Fibroblast of peridontal ligament (primary cell): ENCODE results near the gene GRIK4.

ENCODE experiments used
- DNase-seq: peaks from one replicate; pipeline ENCODE4 v3.0.0-alpha.2; 2010; ENCODE audit errors: extremely low read depth

Gene GRIK4

GRCh38 chr11:120509346-120510053, 2.0 kb upstream of the GRIK4 start:
- DNase-seq: no peak

DNA sequence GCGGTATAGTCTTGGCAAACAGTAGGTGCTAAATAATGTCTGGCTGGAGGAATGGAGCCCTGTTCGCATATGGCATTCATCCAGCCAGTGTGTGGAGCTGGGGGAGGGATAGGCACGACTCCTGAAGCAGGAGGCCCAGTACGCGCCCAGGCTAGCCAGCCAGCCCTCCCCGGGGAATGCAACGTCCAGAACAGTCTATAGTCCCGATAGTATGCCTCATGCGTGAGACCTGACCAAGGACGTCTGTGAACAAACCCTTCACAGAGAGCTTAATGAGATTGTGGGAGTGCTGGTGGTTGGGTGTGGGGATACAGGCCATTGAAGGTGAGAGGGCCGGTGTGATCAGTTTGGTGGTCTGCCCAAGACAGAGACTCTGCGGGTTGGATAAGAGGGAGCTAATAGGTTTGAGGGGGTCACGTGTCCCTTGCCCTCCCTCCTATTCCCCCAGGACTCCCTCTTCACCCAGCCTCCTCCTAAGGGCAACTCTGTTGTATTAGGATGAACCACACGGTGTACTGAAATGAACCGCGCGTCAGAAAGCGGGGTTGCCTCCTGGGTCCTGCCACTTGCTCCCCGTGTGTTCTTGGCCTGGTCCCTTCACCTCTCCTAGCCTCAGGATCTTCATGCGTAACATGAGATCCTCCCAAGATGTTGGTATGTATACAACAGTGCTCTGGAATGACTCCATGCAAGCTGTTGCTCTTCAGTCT, 987 bp upstream of the GRIK4 start:
- no peak for DNase-seq

DNA sequence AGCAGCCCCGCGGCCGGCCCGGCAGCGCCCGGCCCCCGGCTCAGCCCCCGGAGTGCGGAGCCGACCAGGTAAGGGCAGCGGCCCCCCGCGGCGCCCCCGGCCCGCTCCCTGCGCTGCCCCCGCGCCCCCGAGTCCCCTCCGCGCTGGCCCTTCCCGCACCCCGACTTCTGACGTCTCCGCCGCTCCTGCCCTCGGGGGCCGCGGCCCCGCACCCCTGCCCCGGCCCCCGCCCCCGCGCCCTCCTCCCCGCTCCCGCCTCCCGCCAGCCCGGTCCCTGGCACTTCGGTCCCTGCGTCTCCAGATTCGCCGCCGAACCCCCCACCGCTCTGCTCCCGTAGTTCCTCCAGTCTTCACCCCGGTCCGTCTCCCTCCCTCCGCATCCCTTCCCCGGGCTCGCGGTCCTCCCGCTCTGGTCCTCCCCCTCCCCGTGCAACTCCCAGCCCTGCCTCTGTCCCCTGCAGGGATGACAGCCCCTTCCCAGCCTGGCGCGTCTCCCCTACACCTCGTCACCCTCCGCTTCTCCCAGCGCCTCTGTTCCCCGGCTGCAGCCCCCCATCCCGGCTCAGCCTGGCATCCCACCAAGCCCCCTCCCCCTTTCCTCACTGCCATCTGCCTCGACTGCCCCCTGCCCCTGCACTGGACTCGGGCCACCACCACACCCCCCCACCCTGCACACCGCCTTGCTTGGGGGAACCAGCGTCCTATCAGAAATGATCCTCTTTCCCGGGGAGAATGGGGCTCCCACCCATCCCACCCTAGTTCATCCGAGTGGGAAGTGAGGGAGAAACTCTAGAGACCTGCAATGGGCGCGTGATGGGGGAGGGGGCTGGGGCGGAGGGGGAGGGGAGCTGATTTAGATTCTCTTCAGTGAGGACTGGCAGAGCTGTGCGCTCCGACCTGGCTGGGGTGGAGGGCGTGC, 531 bp downstream of the GRIK4 start:
- no peak for DNase-seq

GRCh38 chr11:120512739-120513435, 1.3 kb downstream of the GRIK4 start:
- no peak for DNase-seq

DNA sequence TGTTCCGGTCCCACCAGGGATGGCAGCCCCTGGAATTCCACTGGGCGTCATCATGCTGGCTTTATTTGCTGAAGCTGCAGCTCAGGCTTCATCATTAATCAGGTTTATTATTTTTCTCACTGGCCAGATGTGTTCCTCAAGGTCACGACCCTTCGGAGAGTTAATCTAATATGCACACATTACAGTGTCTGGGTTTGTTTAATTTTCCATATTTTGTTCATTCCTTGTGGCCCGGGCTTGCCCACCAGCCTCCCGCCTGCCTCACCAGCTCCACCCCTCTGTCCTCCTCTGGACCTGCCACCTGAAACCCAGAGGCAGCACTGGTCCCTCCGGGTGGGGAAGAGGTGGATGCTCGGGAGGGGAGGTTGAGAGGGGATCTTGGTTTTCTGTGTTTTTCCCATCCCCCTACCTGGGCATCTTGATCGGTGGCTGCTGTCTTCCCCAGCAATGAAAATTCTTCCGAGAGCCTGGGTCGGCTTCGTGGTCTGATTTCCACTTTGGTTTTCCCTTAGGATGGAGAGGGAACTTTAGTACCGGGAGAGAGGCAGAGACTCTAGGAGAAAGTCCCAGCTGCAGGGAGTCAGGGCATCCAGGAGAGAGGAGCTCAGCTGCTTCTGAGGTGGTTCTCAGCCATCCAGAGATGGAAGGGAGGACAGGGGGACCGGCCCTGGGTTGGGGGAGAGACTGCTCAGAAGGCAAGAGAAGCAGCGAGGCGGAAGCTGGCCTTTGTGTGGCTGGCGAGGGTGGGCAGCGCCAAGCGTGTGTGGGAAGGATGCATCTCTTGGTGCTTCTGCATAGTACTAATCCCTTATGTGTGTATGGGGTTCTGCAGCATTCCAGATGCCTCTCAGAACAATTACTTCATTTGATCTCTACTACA, 2.1 kb downstream of the GRIK4 start:
- DNase-seq: no peak

- DNase-seq: no peak
Measured at GRCh38 chr11:120514541-120515121, 3.1 kb downstream of the GRIK4 start.

DNA sequence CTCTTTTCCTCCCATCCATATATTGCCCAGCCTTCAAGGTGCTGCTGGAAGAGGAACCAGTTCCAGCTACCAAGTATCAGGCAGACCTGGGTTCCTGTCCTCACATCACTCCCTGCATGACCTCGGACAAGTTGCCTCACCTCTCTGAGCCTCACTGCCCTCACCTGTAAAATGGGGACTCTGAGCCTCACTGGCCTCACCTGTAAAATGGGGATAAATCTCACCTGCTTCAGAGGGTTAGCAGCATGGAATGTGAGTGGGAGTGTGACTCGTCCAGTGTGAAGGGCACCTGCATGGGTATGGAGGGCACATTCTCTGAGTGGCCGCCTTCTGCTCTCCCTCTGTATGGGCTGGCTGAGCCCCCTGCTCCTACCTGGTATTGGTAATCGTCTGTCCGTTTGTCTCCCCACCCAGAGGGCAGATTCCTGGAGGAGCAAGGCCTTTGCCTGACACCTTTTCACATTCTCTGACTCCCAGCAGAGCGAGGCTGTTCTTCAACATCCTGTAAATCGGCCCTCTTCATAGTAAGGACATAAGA, 3.7 kb downstream of the GRIK4 start:
- no peak for DNase-seq

DNA sequence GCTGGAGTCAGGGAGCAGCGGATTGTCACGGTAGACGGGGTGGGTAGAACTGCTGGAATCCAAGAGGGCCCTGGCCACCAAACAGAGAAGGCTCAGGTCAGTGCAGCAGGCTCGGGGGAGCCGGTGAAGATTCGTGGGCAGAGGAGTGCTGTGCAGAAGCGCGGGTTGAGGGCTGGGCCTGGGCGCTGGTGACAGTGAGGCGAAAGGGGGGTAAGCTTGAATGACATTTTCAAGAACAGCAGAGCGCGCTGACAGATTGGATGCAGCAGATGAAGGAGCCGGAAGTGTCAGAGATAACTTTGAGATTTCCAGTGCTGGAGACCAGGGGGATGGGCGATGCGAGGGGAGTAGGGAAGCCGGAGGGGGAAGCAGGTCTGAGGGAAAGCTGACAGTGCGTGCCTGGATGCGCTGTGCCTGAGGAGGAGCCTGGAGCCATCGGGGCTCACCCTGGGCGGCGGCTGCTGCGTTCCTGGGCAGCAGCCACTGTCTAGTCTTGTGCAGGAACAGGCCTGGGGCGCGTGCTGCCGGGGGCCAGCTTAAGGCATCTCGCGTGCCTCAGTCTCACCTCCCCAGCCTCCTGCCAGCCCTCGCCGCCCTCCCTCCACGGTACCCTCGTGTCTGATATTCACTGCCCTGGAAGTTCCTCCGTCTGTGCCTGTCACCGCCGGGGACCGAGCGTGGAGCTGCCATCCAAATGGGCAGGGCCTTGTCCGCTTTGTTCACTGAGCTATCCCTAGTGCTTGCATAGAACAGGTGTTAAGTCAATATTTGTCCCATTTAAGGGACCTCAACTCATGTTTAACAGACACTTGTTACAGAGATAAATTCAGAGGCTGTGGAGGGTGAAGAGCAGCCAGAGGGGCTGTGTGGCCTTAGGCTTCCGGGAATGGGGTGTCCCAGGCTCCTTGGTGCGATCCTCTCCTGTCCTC, 5.2 kb downstream of the GRIK4 start:
- no peak for DNase-seq

DNA sequence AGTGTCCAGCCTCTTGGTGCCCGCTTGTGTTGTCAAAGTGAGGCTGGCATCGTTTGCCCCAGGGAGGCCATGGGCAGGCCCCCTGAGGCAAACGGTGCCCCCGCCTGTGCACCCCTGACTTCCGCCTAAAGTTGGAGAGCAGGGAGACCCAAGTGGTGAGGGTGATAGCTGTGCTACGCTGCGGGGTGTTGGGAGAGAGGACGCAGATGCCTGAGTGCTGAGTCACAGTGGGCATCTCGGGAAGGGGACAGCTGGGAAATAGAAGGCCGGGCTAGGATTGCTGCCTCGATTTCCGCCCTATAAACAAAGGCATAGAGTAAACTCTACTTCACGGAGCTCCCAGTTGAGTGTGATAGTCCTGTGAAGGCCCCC, 5.8 kb downstream of the GRIK4 start:
- DNase-seq: no peak

GRCh38 chr11:120517801-120518291, 6.3 kb downstream of the GRIK4 start:
- no peak for DNase-seq

DNA sequence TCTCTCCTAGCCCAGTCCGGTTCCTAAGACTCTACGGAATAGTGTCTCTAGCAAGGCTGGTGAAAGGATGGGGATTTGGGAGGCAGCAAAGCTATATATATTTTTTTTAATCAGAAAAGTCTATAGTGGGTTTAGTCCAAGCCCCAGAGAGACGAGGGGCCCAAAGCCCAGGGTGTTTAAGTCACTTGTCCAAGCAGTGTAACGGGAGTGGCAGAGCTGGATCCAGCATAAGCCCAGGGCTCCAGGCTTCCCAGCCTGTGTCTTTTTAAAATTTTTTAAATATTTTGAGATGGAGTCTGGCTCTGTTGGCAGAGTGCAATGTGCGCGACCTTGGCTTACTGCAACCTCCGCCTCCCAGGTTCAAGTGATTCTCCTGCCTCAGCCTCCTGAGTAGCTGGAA, 6.8 kb downstream of the GRIK4 start:
- no peak for DNase-seq

GRCh38 chr11:120519474-120519873, 7.9 kb downstream of the GRIK4 start:
- DNase-seq: no peak

DNA sequence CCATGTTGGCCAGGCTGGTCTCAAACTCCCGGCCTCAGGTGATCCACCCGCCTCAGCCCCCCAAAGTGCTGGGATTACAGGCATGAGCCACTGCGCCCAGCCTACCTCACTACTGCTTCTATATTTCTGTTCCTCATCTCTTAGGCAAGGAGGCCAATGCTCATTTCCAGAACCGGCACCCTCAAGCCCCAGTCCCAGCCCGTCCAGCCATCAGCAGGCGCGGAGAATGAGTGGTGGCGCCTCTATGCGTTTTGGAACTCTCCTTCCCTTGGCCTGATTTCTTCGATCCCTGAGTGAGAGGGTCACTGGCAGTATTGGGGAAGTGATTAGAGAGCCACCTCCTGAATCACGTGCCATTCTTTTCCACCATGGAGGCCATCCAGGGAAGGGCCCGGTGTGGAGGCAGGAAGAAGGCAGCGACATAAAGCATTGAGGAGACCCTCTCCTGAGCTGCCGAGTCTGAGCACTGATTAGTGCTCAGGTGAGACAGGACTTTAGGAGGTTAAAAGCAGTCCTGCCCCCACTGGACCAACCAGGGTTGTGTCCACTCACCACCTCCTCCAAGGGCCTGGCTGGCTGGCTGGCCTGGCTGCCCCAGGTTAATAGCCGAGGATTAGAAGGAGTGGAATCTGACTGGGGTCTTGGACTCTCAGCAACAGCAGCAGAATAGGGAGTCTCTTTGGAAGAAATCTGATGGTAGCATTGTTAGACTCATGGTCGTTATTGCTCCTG, 8.7 kb downstream of the GRIK4 start:
- DNase-seq: no peak

GRCh38 chr11:120521176-120521575, 9.6 kb downstream of the GRIK4 start:
- no peak for DNase-seq

GRCh38 chr11:120522021-120522420, 10.5 kb downstream of the GRIK4 start:
- no peak for DNase-seq

DNA sequence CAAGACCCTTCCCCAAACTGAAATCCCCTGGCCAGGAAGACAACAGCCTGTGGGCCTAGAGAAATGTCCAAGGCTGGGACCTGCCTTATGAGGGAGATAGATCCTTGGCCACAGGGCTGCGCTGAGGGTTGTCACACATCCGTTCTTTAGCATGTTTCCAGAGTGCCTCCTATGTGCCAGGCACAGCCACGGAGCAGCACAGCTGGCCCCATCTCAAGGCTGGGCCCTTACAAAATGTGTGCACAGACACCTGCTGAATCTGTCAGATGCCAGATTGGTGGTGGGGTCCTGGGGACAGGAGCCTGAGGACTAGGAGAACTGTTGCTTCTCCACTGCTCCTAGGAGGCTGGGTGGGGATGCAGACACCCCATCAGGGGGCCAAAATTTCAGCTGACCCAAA, 11.2 kb downstream of the GRIK4 start:
- DNase-seq: no peak

GRCh38 chr11:120523196-120523595, 11.6 kb downstream of the GRIK4 start:
- DNase-seq: no peak

GRCh38 chr11:120524536-120525085, 13.1 kb downstream of the GRIK4 start:
- DNase-seq: no peak
